Measurements from ENCODE around the gene UBXN2A.

UBXN2A gene

GRCh38 chr2:23954325-23955014, 14.2 kb downstream of the UBXN2A start:
- no peak overlapping the region for H2AFZ ChIP-seq (ENCODE audit: low read length)
- no peaks in the 10 kb centered on the region for H3K27me3 ChIP-seq (ENCODE audit: insufficient read depth, low read length, poor library complexity, severe bottlenecking)
- no peak overlapping the region for H3K9ac ChIP-seq (ENCODE audit: low read depth, low read length, poor library complexity, severe bottlenecking)
- H3K4me3 ChIP-seq (ENCODE audit: low read length, poor library complexity, severe bottlenecking), result no peak overlapping the region
- TF ChIP-seq CTCF (conservative IDR thresholded peaks at IDR 0.05; ENCODE audit: low read length) (no peak), EZH2phosphoT487 (IDR thresholded peaks at IDR 0.05; ENCODE audit: borderline replicate concordance) (no peak)
- H3K79me2 ChIP-seq (ENCODE audit: insufficient read depth, low read length), result peaks cover 33% of the 10 kb centered on the region
- no peak overlapping the region for H3K4me2 ChIP-seq (ENCODE audit: low read depth, low read length, poor library complexity, severe bottlenecking)
- H3K4me1 ChIP-seq (ENCODE audit: insufficient read depth, low read length, poor library complexity, severe bottlenecking), result no peaks in the 10 kb centered on the region
- H3K36me3 ChIP-seq (ENCODE audit: insufficient read depth, low read length), result peaks cover 2% of the 10 kb centered on the region; the same call in 1 of the 2 replicates
- peaks cover 10% of the 10 kb centered on the region for H4K20me1 ChIP-seq (ENCODE audit: insufficient read depth, low read length, poor library complexity, severe bottlenecking)
- H3K9me2 ChIP-seq (replicated peaks; ENCODE audit: low read depth, low read length), result no peaks in the 10 kb centered on the region
- H3K9me3 ChIP-seq (ENCODE audit: insufficient read depth, low read depth, low read length), result no peaks in the 10 kb centered on the region
- no peaks in the 10 kb centered on the region for H3F3A ChIP-seq (ENCODE audit: low read depth)

- Histone ChIP-seq H2AFZ (ENCODE audit: low read length) (no peak overlapping the region), H3K79me2 (ENCODE audit: insufficient read depth, low read length) (no peaks in the 10 kb centered on the region), H4K20me1 (ENCODE audit: insufficient read depth, low read length, poor library complexity, severe bottlenecking) (no peaks in the 10 kb centered on the region), H3K9ac (ENCODE audit: low read depth, low read length, poor library complexity, severe bottlenecking) (no peak overlapping the region), H3K4me2 (ENCODE audit: low read depth, low read length, poor library complexity, severe bottlenecking) (no peak overlapping the region), H3K9me3 (ENCODE audit: insufficient read depth, low read depth, low read length) (no peaks in the 10 kb centered on the region), H3K4me3 (ENCODE audit: low read length, poor library complexity, severe bottlenecking) (no peak overlapping the region), H3K27me3 (ENCODE audit: insufficient read depth, low read length, poor library complexity, severe bottlenecking) (no peaks in the 10 kb centered on the region), H3F3A (ENCODE audit: low read depth) (no peaks in the 10 kb centered on the region), H3K4me1 (ENCODE audit: insufficient read depth, low read length, poor library complexity, severe bottlenecking) (no peaks in the 10 kb centered on the region), H3K9me2 (replicated peaks; ENCODE audit: low read depth, low read length) (no peaks in the 10 kb centered on the region), H3K36me3 (ENCODE audit: insufficient read depth, low read length) (peaks cover 25% of the 10 kb centered on the region; the same call in 1 of the 2 replicates)
- TF ChIP-seq EZH2phosphoT487 (IDR thresholded peaks at IDR 0.05; ENCODE audit: borderline replicate concordance), result no peak
- no peak for TF ChIP-seq CTCF (conservative IDR thresholded peaks at IDR 0.05; ENCODE audit: low read length)
Measured at GRCh38 chr2:23967846-23968245, 27.6 kb downstream of the UBXN2A start.

- Histone ChIP-seq H4K20me1 (ENCODE audit: insufficient read depth, low read length, poor library complexity, severe bottlenecking) (no peaks in the 10 kb centered on the region), H3K4me3 (ENCODE audit: low read length, poor library complexity, severe bottlenecking) (no peak overlapping the region), H3K4me2 (ENCODE audit: low read depth, low read length, poor library complexity, severe bottlenecking) (no peak overlapping the region), H3K9me2 (replicated peaks; ENCODE audit: low read depth, low read length) (no peaks in the 10 kb centered on the region), H3K36me3 (ENCODE audit: insufficient read depth, low read length) (peaks cover 28% of the 10 kb centered on the region; the same call in 1 of the 2 replicates), H2AFZ (ENCODE audit: low read length) (no peak overlapping the region), H3K4me1 (ENCODE audit: insufficient read depth, low read length, poor library complexity, severe bottlenecking) (no peaks in the 10 kb centered on the region), H3K27me3 (ENCODE audit: insufficient read depth, low read length, poor library complexity, severe bottlenecking) (no peaks in the 10 kb centered on the region), H3K9me3 (ENCODE audit: insufficient read depth, low read depth, low read length) (no peaks in the 10 kb centered on the region), H3K9ac (ENCODE audit: low read depth, low read length, poor library complexity, severe bottlenecking) (no peak overlapping the region), H3K79me2 (ENCODE audit: insufficient read depth, low read length) (no peaks in the 10 kb centered on the region), H3F3A (ENCODE audit: low read depth) (no peaks in the 10 kb centered on the region)
- TF ChIP-seq CTCF (conservative IDR thresholded peaks at IDR 0.05; ENCODE audit: low read length) (no peak), EZH2phosphoT487 (IDR thresholded peaks at IDR 0.05; ENCODE audit: borderline replicate concordance) (no peak)
Measured at GRCh38 chr2:23976883-23977282, 36.6 kb downstream of the UBXN2A start.
